ENCODE data around the gene KNTC1. TPM values are rescaled to one million over a fixed set of nuclear protein-coding genes. Genes with fewer than 3 reads are reported as not detected.

KNTC1 gene
- total RNA-seq, 1 donor from 2014 or later = 1.4 TPM

DNA sequence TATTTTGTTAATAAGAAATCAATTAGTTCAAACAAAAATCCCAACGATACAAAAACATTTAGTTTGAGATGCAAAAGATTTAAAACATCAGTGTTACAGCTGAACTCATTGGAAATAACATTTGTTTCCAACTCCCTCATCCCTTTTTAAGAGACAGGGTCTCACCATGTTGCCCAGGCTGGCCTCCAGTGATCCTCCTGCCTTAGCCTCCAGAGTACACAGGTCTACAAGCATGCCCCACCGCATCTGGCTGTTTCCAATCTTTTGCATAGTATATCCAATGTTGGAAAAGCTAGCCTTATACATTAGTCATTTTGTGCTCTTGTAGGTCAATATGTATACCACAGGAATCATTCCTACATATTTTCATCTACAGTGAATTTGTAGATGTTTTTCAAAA lies 11.8 kb upstream of the KNTC1 start:
- Histone ChIP-seq H3K36me3 (peaks cover 99% of the 10 kb centered on the region), H3K9me3 (replicated peaks) (no peaks in the 10 kb centered on the region), H3K27me3 (ENCODE audit: low read depth) (no peaks in the 10 kb centered on the region), H3K4me3 (no peak overlapping the region), H3K4me1 (peaks cover 17% of the 10 kb centered on the region), H3K27ac (replicated peaks) (no peak overlapping the region)
- intact Hi-C loops (cut with micrococcal nuclease) = no loop called here
- DNase-seq = no peak
- no peak for TF ChIP-seq CTCF (IDR thresholded peaks at IDR 0.05; ENCODE audit: borderline replicate concordance)

DNA sequence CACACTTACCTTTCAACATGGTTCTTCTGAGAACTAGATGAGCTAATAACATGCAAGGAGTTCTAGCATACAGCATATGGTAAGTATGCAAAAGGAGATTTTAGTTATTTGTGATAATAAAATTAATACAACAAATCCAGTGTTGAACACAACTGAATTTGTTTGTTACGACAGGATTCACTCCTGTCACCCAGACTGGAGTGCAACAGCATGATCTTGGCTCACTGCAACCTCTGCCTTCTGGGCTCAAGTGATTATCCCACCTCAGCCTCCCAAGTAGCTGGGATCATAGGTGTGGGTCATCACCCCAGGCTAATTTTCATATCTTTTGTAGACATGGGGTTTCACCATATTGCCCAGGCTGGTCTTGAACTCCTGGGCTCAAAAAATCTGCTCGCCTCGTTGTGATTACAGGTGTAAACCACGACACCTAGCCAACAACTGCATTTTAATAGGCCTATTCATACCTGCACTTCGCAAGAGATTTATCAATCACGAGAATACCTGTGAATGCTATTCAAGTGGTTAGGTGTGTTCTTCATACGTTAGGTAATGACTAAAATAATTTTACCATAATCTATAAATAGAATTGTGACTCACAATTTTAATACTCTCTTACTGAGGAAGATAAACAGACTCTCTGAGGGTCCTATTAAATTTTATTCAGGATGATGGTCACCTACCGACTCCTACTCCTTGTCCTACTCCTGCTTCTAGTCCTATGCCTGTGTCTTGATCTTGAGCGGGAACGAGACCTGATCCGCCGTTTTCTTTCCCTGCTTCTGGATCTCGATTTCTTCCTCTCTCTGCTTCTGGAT lies 10.3 kb upstream of the KNTC1 start:
- TF ChIP-seq CTCF (IDR thresholded peaks at IDR 0.05; ENCODE audit: borderline replicate concordance) = no peak
- H3K4me3 ChIP-seq = no peak overlapping the region
- intact Hi-C loops (cut with micrococcal nuclease) = no loop called here
- DNase-seq = no peak
- peaks cover 22% of the 10 kb centered on the region for H3K4me1 ChIP-seq
- peaks cover 99% of the 10 kb centered on the region for H3K36me3 ChIP-seq
- H3K27ac ChIP-seq (replicated peaks) = no peak overlapping the region
- no peaks in the 10 kb centered on the region for H3K9me3 ChIP-seq (replicated peaks)
- no peaks in the 10 kb centered on the region for H3K27me3 ChIP-seq (ENCODE audit: low read depth)

DNA sequence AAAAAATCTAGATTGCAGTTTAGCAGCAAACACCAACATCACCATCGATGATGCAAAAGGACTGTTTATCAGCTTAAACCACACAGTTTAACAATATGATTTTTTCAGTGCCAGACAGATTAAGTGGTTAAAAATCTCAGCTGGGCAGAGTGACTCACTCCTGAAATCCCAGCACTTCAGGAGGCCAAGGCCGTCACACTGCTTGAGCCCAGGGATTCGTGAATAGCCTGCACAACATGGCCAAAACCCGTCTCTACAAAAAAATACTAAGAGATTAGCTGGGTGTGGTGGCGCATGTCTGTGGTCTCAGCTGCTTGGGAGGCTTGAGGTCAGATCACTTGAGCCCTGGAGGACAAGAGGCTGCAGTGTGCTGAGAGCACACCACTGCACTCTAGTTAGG lies 9.2 kb upstream of the KNTC1 start:
- Histone ChIP-seq H3K36me3 (peaks cover 94% of the 10 kb centered on the region), H3K4me1 (peaks cover 33% of the 10 kb centered on the region), H3K4me3 (no peak overlapping the region), H3K27ac (replicated peaks) (no peak overlapping the region), H3K9me3 (replicated peaks) (no peaks in the 10 kb centered on the region), H3K27me3 (ENCODE audit: low read depth) (no peaks in the 10 kb centered on the region)
- no peak for TF ChIP-seq CTCF (IDR thresholded peaks at IDR 0.05; ENCODE audit: borderline replicate concordance)
- intact Hi-C loops (cut with micrococcal nuclease) = no loop called here
- DNase-seq = no peak

GRCh38 chr12:122518908-122519307 lies 8.1 kb upstream of the KNTC1 start:
- intact Hi-C loops (cut with micrococcal nuclease) = no loop called here
- no peaks in the 10 kb centered on the region for H3K9me3 ChIP-seq (replicated peaks)
- H3K36me3 ChIP-seq = peaks cover 84% of the 10 kb centered on the region
- H3K27me3 ChIP-seq (ENCODE audit: low read depth) = no peaks in the 10 kb centered on the region
- H3K4me1 ChIP-seq = peaks cover 43% of the 10 kb centered on the region
- TF ChIP-seq CTCF (IDR thresholded peaks at IDR 0.05; ENCODE audit: borderline replicate concordance) = no peak
- H3K4me3 ChIP-seq = no peak overlapping the region
- no peak for DNase-seq
- no peak overlapping the region for H3K27ac ChIP-seq (replicated peaks)

- intact Hi-C loops (cut with micrococcal nuclease) = no loop called here
- no peak for TF ChIP-seq CTCF (IDR thresholded peaks at IDR 0.05; ENCODE audit: borderline replicate concordance)
- Histone ChIP-seq H3K27ac (replicated peaks) (no peak overlapping the region), H3K9me3 (replicated peaks) (no peaks in the 10 kb centered on the region), H3K36me3 (peaks cover 81% of the 10 kb centered on the region), H3K27me3 (ENCODE audit: low read depth) (no peaks in the 10 kb centered on the region), H3K4me3 (no peak overlapping the region), H3K4me1 (peaks cover 48% of the 10 kb centered on the region)
- DNase-seq = no peak
Observed at GRCh38 chr12:122519418-122519817, 7.6 kb upstream of the KNTC1 start.
